ENCODE data around the gene HSPA1B. TPM values are rescaled to one million over a fixed set of nuclear protein-coding genes. Genes with fewer than 3 reads are reported as not detected.

The HSPA1B gene
- total RNA-seq, 1 donor = 13.3 TPM

- H3K4me1 ChIP-seq (ENCODE audit: insufficient read depth, low read length) = no peaks in the 10 kb centered on the region
- H3K4me3 ChIP-seq (ENCODE audit: low read length) = no peak overlapping the region
- H3K9me3 ChIP-seq (ENCODE audit: low read depth, low read length) = no peaks in the 10 kb centered on the region
- no peaks in the 10 kb centered on the region for H3K27me3 ChIP-seq (ENCODE audit: insufficient read depth, low read length)
These were observed 43.6 kb downstream of the HSPA1B start for GRCh38 chr6:31871046-31871659.

GRCh38 chr6:31874084-31874670, 46.6 kb downstream of the HSPA1B start:
- Histone ChIP-seq H3K4me3 (ENCODE audit: low read length) (no peak overlapping the region), H3K27me3 (ENCODE audit: insufficient read depth, low read length) (no peaks in the 10 kb centered on the region), H3K4me1 (ENCODE audit: insufficient read depth, low read length) (no peaks in the 10 kb centered on the region), H3K9me3 (ENCODE audit: low read depth, low read length) (no peaks in the 10 kb centered on the region)

GRCh38 chr6:31874836-31875572, 47.5 kb downstream of the HSPA1B start:
- no peak overlapping the region for H3K4me3 ChIP-seq (ENCODE audit: low read length)
- H3K9me3 ChIP-seq (ENCODE audit: low read depth, low read length) = no peaks in the 10 kb centered on the region
- H3K27me3 ChIP-seq (ENCODE audit: insufficient read depth, low read length) = no peaks in the 10 kb centered on the region
- no peaks in the 10 kb centered on the region for H3K4me1 ChIP-seq (ENCODE audit: insufficient read depth, low read length)

GRCh38 chr6:31875877-31876276, 48.3 kb downstream of the HSPA1B start:
- Histone ChIP-seq H3K4me1 (ENCODE audit: insufficient read depth, low read length) (no peaks in the 10 kb centered on the region), H3K27me3 (ENCODE audit: insufficient read depth, low read length) (no peaks in the 10 kb centered on the region), H3K4me3 (ENCODE audit: low read length) (no peak overlapping the region), H3K9me3 (ENCODE audit: low read depth, low read length) (no peaks in the 10 kb centered on the region)

GRCh38 chr6:31876357-31876756, 48.8 kb downstream of the HSPA1B start:
- Histone ChIP-seq H3K4me3 (ENCODE audit: low read length) (no peak overlapping the region), H3K27me3 (ENCODE audit: insufficient read depth, low read length) (no peaks in the 10 kb centered on the region), H3K4me1 (ENCODE audit: insufficient read depth, low read length) (no peaks in the 10 kb centered on the region), H3K9me3 (ENCODE audit: low read depth, low read length) (no peaks in the 10 kb centered on the region)

- Histone ChIP-seq H3K4me3 (ENCODE audit: low read length) (no peak overlapping the region), H3K27me3 (ENCODE audit: insufficient read depth, low read length) (no peaks in the 10 kb centered on the region), H3K9me3 (ENCODE audit: low read depth, low read length) (no peaks in the 10 kb centered on the region), H3K4me1 (ENCODE audit: insufficient read depth, low read length) (no peaks in the 10 kb centered on the region)
These were observed 49.6 kb downstream of the HSPA1B start for GRCh38 chr6:31877125-31877650.

GRCh38 chr6:31877651-31878161, 50.2 kb downstream of the HSPA1B start:
- Histone ChIP-seq H3K4me1 (ENCODE audit: insufficient read depth, low read length) (no peaks in the 10 kb centered on the region), H3K4me3 (ENCODE audit: low read length) (no peak overlapping the region), H3K9me3 (ENCODE audit: low read depth, low read length) (no peaks in the 10 kb centered on the region), H3K27me3 (ENCODE audit: insufficient read depth, low read length) (no peaks in the 10 kb centered on the region)

- H3K4me1 ChIP-seq (ENCODE audit: insufficient read depth, low read length) = no peaks in the 10 kb centered on the region
- no peaks in the 10 kb centered on the region for H3K27me3 ChIP-seq (ENCODE audit: insufficient read depth, low read length)
- H3K4me3 ChIP-seq (ENCODE audit: low read length) = no peak overlapping the region
- no peaks in the 10 kb centered on the region for H3K9me3 ChIP-seq (ENCODE audit: low read depth, low read length)
These were observed 50.7 kb downstream of the HSPA1B start for GRCh38 chr6:31878222-31878621.

- no peaks in the 10 kb centered on the region for H3K9me3 ChIP-seq (ENCODE audit: low read depth, low read length)
- no peaks in the 10 kb centered on the region for H3K4me1 ChIP-seq (ENCODE audit: insufficient read depth, low read length)
- H3K4me3 ChIP-seq (ENCODE audit: low read length) = no peak within 1 kb of the TSS
- no peaks in the 10 kb centered on the region for H3K27me3 ChIP-seq (ENCODE audit: insufficient read depth, low read length)
These were observed 51.2 kb downstream of the HSPA1B start, which contains the start of gene SLC44A4 for GRCh38 chr6:31878726-31879125. SLC44A4 (minus strand) TSS chr6:31878997; CDS start chr6:31878980, 17 bp downstream.

GRCh38 chr6:31879143-31879542, 51.6 kb downstream of the HSPA1B start:
- Histone ChIP-seq H3K27me3 (ENCODE audit: insufficient read depth, low read length) (no peaks in the 10 kb centered on the region), H3K4me1 (ENCODE audit: insufficient read depth, low read length) (no peaks in the 10 kb centered on the region), H3K9me3 (ENCODE audit: low read depth, low read length) (no peaks in the 10 kb centered on the region), H3K4me3 (ENCODE audit: low read length) (no peak overlapping the region)

Other genes starting within 250 kb of the HSPA1B start
- 191 TPM for gene LTB, start 245.3 kb upstream of the HSPA1B start, total RNA-seq
- gene LST1, start 241.5 kb upstream of the HSPA1B start, total RNA-seq = 200 TPM
- gene NCR3, start 234.7 kb upstream of the HSPA1B start, total RNA-seq = 9.2 TPM
- gene AIF1, start 212.5 kb upstream of the HSPA1B start, total RNA-seq = 245 TPM
- 67.0 TPM for gene PRRC2A, start 207.0 kb upstream of the HSPA1B start, total RNA-seq
- gene BAG6, start 175.1 kb upstream of the HSPA1B start, total RNA-seq = 81.3 TPM
- 3.0 TPM for gene APOM, start 171.8 kb upstream of the HSPA1B start, total RNA-seq
- gene C6orf47, start 167.0 kb upstream of the HSPA1B start, total RNA-seq = 14.6 TPM
- 11.9 TPM for gene GPANK1, start 162.7 kb upstream of the HSPA1B start, total RNA-seq
- gene CSNK2B, start 161.7 kb upstream of the HSPA1B start, total RNA-seq = 124 TPM
- 9.8 TPM for gene LY6G5B, start 157.8 kb upstream of the HSPA1B start, total RNA-seq
- 1.2 TPM for gene LY6G5C, start 146.7 kb upstream of the HSPA1B start, total RNA-seq
- 36.9 TPM for gene ABHD16A, start 124.4 kb upstream of the HSPA1B start, total RNA-seq
- 7.7 TPM for gene LY6G6F, start 120.9 kb upstream of the HSPA1B start, total RNA-seq
- gene LY6G6D, start 112.4 kb upstream of the HSPA1B start, total RNA-seq = 1.0 TPM
- not detected for gene LY6G6C, start 106.0 kb upstream of the HSPA1B start, total RNA-seq
- gene MPIG6B, start 104.4 kb upstream of the HSPA1B start, total RNA-seq = 11.5 TPM
- gene DDAH2, start 98.4 kb upstream of the HSPA1B start, total RNA-seq = 9.8 TPM
- gene CLIC1, start 91.2 kb upstream of the HSPA1B start, total RNA-seq = 421 TPM
- 6.1 TPM for gene MSH5, start 87.7 kb upstream of the HSPA1B start, total RNA-seq
- gene SAPCD1, start 65.1 kb upstream of the HSPA1B start, total RNA-seq = 0.63 TPM
- gene VWA7, start 50.4 kb upstream of the HSPA1B start, total RNA-seq = 0.31 TPM
- gene VARS1, start 32.0 kb upstream of the HSPA1B start, total RNA-seq = 12.3 TPM
- gene LSM2, start 20.8 kb upstream of the HSPA1B start, total RNA-seq = 15.4 TPM
- 2.7 TPM for gene HSPA1L, start 12.5 kb upstream of the HSPA1B start, total RNA-seq
- 16.6 TPM for gene HSPA1A, start 12.2 kb upstream of the HSPA1B start, total RNA-seq
- gene NEU1, start 35.1 kb downstream of the HSPA1B start, total RNA-seq = 19.4 TPM
- gene SLC44A4, start 51.3 kb downstream of the HSPA1B start, total RNA-seq = 0.10 TPM
- 14.4 TPM for gene EHMT2, start 70.0 kb downstream of the HSPA1B start, total RNA-seq
- 0.21 TPM for gene ZBTB12, start 74.3 kb downstream of the HSPA1B start, total RNA-seq
- gene C2, start 100.0 kb downstream of the HSPA1B start, total RNA-seq = 2.5 TPM
- 3.1 TPM for gene CFB, start 118.4 kb downstream of the HSPA1B start, total RNA-seq
- 47.8 TPM for gene NELFE, start 131.2 kb downstream of the HSPA1B start, total RNA-seq
- 44.8 TPM for gene SKIC2, start 131.4 kb downstream of the HSPA1B start, total RNA-seq
- 16.1 TPM for gene DXO, start 144.4 kb downstream of the HSPA1B start, total RNA-seq
- 0.94 TPM for gene C4A, start 154.3 kb downstream of the HSPA1B start, total RNA-seq
- gene C4B, start 187.1 kb downstream of the HSPA1B start, total RNA-seq = 1.0 TPM
- gene CYP21A2, start 210.7 kb downstream of the HSPA1B start, total RNA-seq = not detected